HepG2 (cell line): ENCODE measurements around the gene ITGAV. TPM values are rescaled to one million over a fixed set of nuclear protein-coding genes. Genes with fewer than 3 reads are reported as not detected.

Experiments
- AHDC1 ChIP-seq: sonication (generic); formaldehyde crosslinking; IDR thresholded peaks from 2 replicates; pipeline ENCODE4 v1.5.1; 2020; ENCODE audit warnings: mild to moderate bottlenecking, missing genetic modification reagents, borderline replicate concordance
- ARNT ChIP-seq: fragments of 450-650 bp; IDR thresholded peaks from 2 replicates; pipeline ENCODE4 v1.6.1; 2017
- DR1 ChIP-seq: sonication (generic); formaldehyde crosslinking; IDR thresholded peaks from 2 replicates; pipeline ENCODE4 v1.8.0; 2021; ENCODE audit warnings: mild to moderate bottlenecking, missing genetic modification reagents, inconsistent platforms
- GPN1 ChIP-seq: sonication (generic); formaldehyde crosslinking; IDR thresholded peaks from 2 replicates; pipeline ENCODE4 v1.5.1; 2020; ENCODE audit warnings: missing genetic modification reagents, borderline replicate concordance
- KDM5B ChIP-seq: sonication (generic); formaldehyde crosslinking; IDR thresholded peaks from 2 replicates; pipeline ENCODE4 v1.4.0; 2020; ENCODE audit warnings: missing genetic modification reagents, mild to moderate bottlenecking, borderline replicate concordance
- KLF15 ChIP-seq: sonication (generic); formaldehyde crosslinking; IDR thresholded peaks from 2 replicates; pipeline ENCODE4 v1.8.1; 2023; ENCODE audit warnings: borderline replicate concordance, mild to moderate bottlenecking, inconsistent platforms, missing genetic modification reagents, mixed read lengths
- MEIS1 ChIP-seq: sonication (generic); formaldehyde crosslinking; IDR thresholded peaks from 2 replicates; pipeline ENCODE4 v1.9.0; 2021; ENCODE audit warnings: mild to moderate bottlenecking, missing genetic modification reagents, moderate library complexity, borderline replicate concordance
- MZF1 ChIP-seq: sonication (generic); formaldehyde crosslinking; IDR thresholded peaks from 2 replicates; pipeline ENCODE4 v1.8.1; 2023; ENCODE audit warnings: mild to moderate bottlenecking, missing genetic modification reagents, borderline replicate concordance
- NFYB ChIP-seq: sonication (generic); formaldehyde crosslinking; IDR thresholded peaks from 2 replicates; pipeline ENCODE4 v1.4.0; 2020; ENCODE audit warnings: missing genetic modification reagents
- RBAK ChIP-seq: sonication (generic); formaldehyde crosslinking; IDR thresholded peaks from 2 replicates; pipeline ENCODE4 v1.5.1; 2020; ENCODE audit warnings: mild to moderate bottlenecking, missing genetic modification reagents
- RBM22 ChIP-seq: fragments of 200-400 bp; formaldehyde crosslinking; optimal IDR thresholded peaks from 2 replicates; pipeline ENCODE3; 2017; ENCODE audit warnings: mild to moderate bottlenecking, low read length, moderate library complexity
- RCOR2 ChIP-seq: IDR thresholded peaks from 2 replicates; pipeline ENCODE4 v1.6.1; 2016; ENCODE audit warnings: missing biosample characterization, missing genetic modification reagents
- STAT6 ChIP-seq: sonication (generic); formaldehyde crosslinking; IDR thresholded peaks from 2 replicates; pipeline ENCODE4 v1.4.0; 2020; ENCODE audit warnings: missing genetic modification reagents, mild to moderate bottlenecking, borderline replicate concordance
- TP53 ChIP-seq: sonication (generic); formaldehyde crosslinking; conservative IDR thresholded peaks from 2 replicates; pipeline ENCODE4 v1.4.0; 2020; ENCODE audit warnings: missing genetic modification reagents
- ZFP1 ChIP-seq: IDR thresholded peaks from 2 replicates; pipeline ENCODE4 v1.6.1; 2016
- ZNF275 ChIP-seq: sonication (generic); formaldehyde crosslinking; IDR thresholded peaks from 2 replicates; pipeline ENCODE4 v1.8.0; 2022; ENCODE audit warnings: missing genetic modification reagents, mild to moderate bottlenecking, inconsistent platforms, borderline replicate concordance
- ZNF292 ChIP-seq: sonication (generic); formaldehyde crosslinking; IDR thresholded peaks from 2 replicates; pipeline ENCODE4 v1.8.1; 2022; ENCODE audit warnings: mild to moderate bottlenecking, low read depth, missing genetic modification reagents, borderline replicate concordance
- ZNF703 ChIP-seq: sonication (generic); formaldehyde crosslinking; IDR thresholded peaks from 2 replicates; pipeline ENCODE4 v1.5.1; 2020; ENCODE audit warnings: missing genetic modification reagents, mild to moderate bottlenecking, moderate library complexity, borderline replicate concordance
- ZSCAN20 ChIP-seq: sonication (generic); formaldehyde crosslinking; IDR thresholded peaks from 2 replicates; pipeline ENCODE4 v1.4.0; 2020; ENCODE audit warnings: missing genetic modification reagents, mild to moderate bottlenecking, borderline replicate concordance
- polyA plus RNA-seq, 8 experiments: library from polyadenylated mRNA; depleted of rRNA in 3 of 8; stranded (reverse) in 7 of 8; unstranded in 1 of 8; fragments of >200 nt; fragmentation: Illumina TruSeq in 4 of 8; extraction: Trizol in 4 of 8; gene quantifications; 2 replicates each; pipeline versions ENCODE4 v1.2.1 to v1.2.3, GENCODE V29; 2011 to 2016; ENCODE audit warnings: low read depth in 4 of 8, missing spikeins in 1 of 8, mixed read lengths in 1 of 8; ENCODE audit not compliant: insufficient read depth in 1 of 8
- total RNA-seq, 5 experiments: library from RNA; depleted of rRNA; stranded (reverse); fragments of >200 nt; fragmentation: Illumina TruSeq; extraction: Trizol; gene quantifications; 2 replicates each; pipeline ENCODE4 v1.2.3, GENCODE V29; 2016; ENCODE audit warnings: low read depth in 1 of 5

The ITGAV gene
- total and polyA plus RNA-seq, 2 of the 13 experiments (the other 11 are each of a cell fraction or from before 2014, with no cell fraction given) = 59.1 to 60.4 TPM

GRCh38 chr2:186595219-186595618 lies 5.4 kb downstream of the ITGAV start (continued):
- peak; percentile 36 for TF ChIP-seq RBM22
- no peak for TF ChIP-seq RBAK (CRISPR knock-in tag)
- TF ChIP-seq ZNF292 = peak; percentile 67; the same call in 1 of the 2 replicates
- no peak for TF ChIP-seq STAT6 (CRISPR knock-in tag)
- peak; percentile 75 for TF ChIP-seq AHDC1 (CRISPR knock-in tag)
- peak; percentile 64; the same call in 1 of the 2 replicates for TF ChIP-seq ZNF275 (CRISPR knock-in tag)
- no peak for TF ChIP-seq TP53 (CRISPR knock-in tag)
- TF ChIP-seq NFYB (CRISPR knock-in tag) = peak; percentile 68
- TF ChIP-seq ZSCAN20 = no peak
- TF ChIP-seq KDM5B = no peak
- no peak for TF ChIP-seq DR1 (CRISPR knock-in tag)
- no peak for TF ChIP-seq ZFP1
- TF ChIP-seq GPN1 (CRISPR knock-in tag) = no peak
- peak; percentile 72; the same call in 1 of the 2 replicates for TF ChIP-seq MEIS1 (CRISPR knock-in tag)
- no peak for TF ChIP-seq KLF15 (CRISPR knock-in tag)
- no peak for TF ChIP-seq ARNT
- no peak for TF ChIP-seq MZF1 (CRISPR knock-in tag)
- TF ChIP-seq ZNF703 (CRISPR knock-in tag) = no peak
- 0 out of 2 replicates have a peak, but pooled peaks have one; percentile 32 for TF ChIP-seq RCOR2 (CRISPR knock-in tag)
